SH-SY5Y (cell line): ENCODE data around the gene PLS1.

ENCODE experiments used
- GATA2 ChIP-seq: IDR thresholded peaks from 2 replicates; pipeline ENCODE4 v1.6.1; 2011; ENCODE audit warnings: mild to moderate bottlenecking, low read depth, low read length
- GATA3 ChIP-seq: IDR thresholded peaks from 2 replicates; pipeline ENCODE4 v1.6.1; 2011; ENCODE audit warnings: low read depth, mild to moderate bottlenecking, low read length, moderate library complexity

- no peak for TF ChIP-seq GATA2
- TF ChIP-seq GATA3 = no peak
These were observed 73.9 kb downstream of the PLS1 start for GRCh38 chr3:142670120-142670519.
